Testis (tissue), 3 donors: Measurements from ENCODE around the gene SLC22A17. TPM values are rescaled to one million over a fixed set of nuclear protein-coding genes. Genes with fewer than 3 reads are reported as not detected.

ENCODE experiments used
- DNase-seq: peaks from one replicate; pipeline ENCODE4 v3.0.0-alpha.2; 2019
- H3K27ac ChIP-seq, 2 donors: fragments of 200-600 bp; sonication (generic); one replicate each; pipeline ENCODE4 v1.5.1; 2019
- H3K27me3 ChIP-seq: fragments of 200-600 bp; sonication (generic); one replicate; pipeline ENCODE4 v1.5.1; 2019
- H3K36me3 ChIP-seq: fragments of 200-600 bp; sonication (generic); one replicate; pipeline ENCODE4 v1.5.1; 2017; ENCODE audit warnings: low read depth; ENCODE audit errors: missing control alignments
- H3K4me1 ChIP-seq: fragments of 200-600 bp; sonication (generic); one replicate; pipeline ENCODE4 v1.5.1; 2019
- H3K4me3 ChIP-seq, 2 donors: fragments of 200-600 bp; sonication (generic); one replicate each; pipeline ENCODE4 v1.5.1; 2017 to 2019
- H3K9me3 ChIP-seq: fragments of 200-600 bp; sonication (generic); one replicate; pipeline ENCODE4 v1.5.1; 2017
- POLR2A ChIP-seq: fragments of 450-650 bp; IDR thresholded peaks from one replicate; pipeline ENCODE4 v1.6.1; 2017; ENCODE audit warnings: antibody characterized with exemption, mild to moderate bottlenecking, moderate library complexity
- WGBS, 2 donors: methylation state at CpG; one replicate each; pipeline ENCODE4 v1.1.5; 2018; 5-methylcytosine and 5-hydroxymethylcytosine counted together
- intact Hi-C: fragments of 100-400 bp; cut with DNase I; formaldehyde crosslinking; loops from one replicate; pipeline ENCODE4 v1.15.1; 2023; ENCODE audit warnings: low total_unique reads
- polyA plus RNA-seq: library from polyadenylated mRNA; stranded (reverse); fragments of 350-450 nt; fragmentation: Illumina TruSeq; extraction: RNeasy Lipid Tissue Mini Kit (QIAGEN cat#74804); gene quantifications from one replicate; pipeline ENCODE4 v1.2.3, GENCODE V29; 2014; ENCODE audit warnings: low read depth, low replicate concordance; ENCODE audit not compliant: insufficient read depth
- total RNA-seq, 2 donors: library from RNA; depleted of rRNA; stranded (reverse); fragments of >200 nt; gene quantifications; one replicate each; pipeline ENCODE4 v1.2.3, GENCODE V29; 2016
- TF ChIP-seq, protein P1 (sequence below), 3 experiments: fragments of 450-650 bp in 2 of 3; fragments of 200-600 bp in 1 of 3; sonication (generic) in 1 of 3; IDR thresholded peaks; one replicate each; pipeline ENCODE4 v1.5.1; 2016 to 2019; ENCODE audit warnings: antibody characterized with exemption in 3 of 3, mild to moderate bottlenecking in 2 of 3, moderate library complexity in 1 of 3

Gene SLC22A17
- total and polyA plus RNA-seq, 3 donors from 2014 or later: 37.3 to 93.8 (median 56.6) TPM

DNA sequence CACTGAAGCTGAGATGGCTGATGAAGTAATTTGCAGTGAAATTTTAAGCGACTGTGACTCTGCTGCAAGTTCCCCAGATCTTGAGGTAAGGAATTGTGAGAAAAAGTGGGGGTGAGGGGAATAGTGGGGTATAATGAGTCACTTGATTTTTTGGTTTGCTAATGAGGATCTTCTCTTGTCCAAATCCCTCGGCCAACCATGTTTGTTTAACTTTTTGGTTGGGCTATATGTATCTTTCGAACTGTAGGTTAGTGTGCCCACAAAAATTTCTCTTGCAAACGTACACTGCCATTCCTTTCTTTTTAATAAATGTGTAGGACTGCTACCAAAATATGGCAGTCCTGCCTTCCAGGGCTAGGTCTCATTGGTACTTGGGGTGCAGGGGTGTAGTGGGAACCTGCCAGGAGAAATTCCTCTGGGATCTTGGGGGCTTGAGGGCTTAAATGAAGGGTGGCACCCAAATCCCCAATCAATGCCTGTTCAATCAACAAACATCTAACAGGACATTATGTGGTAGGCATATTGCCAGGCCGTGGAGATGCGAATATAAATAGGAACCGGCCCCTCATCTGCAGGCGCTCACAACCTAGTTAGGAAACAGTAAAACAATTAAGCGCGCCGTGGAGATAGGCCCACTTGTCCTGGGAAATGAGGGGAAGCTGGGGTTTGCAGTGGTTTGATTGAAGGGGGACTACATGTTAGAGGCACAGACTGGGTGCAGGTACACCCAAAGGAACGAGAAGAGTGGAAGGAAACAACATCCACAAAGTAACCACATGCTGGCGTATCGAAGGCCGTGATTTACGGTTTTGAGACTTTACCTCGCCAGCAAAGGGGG lies 32.7 kb downstream of the SLC22A17 start:
- TF ChIP-seq, protein P1, sequence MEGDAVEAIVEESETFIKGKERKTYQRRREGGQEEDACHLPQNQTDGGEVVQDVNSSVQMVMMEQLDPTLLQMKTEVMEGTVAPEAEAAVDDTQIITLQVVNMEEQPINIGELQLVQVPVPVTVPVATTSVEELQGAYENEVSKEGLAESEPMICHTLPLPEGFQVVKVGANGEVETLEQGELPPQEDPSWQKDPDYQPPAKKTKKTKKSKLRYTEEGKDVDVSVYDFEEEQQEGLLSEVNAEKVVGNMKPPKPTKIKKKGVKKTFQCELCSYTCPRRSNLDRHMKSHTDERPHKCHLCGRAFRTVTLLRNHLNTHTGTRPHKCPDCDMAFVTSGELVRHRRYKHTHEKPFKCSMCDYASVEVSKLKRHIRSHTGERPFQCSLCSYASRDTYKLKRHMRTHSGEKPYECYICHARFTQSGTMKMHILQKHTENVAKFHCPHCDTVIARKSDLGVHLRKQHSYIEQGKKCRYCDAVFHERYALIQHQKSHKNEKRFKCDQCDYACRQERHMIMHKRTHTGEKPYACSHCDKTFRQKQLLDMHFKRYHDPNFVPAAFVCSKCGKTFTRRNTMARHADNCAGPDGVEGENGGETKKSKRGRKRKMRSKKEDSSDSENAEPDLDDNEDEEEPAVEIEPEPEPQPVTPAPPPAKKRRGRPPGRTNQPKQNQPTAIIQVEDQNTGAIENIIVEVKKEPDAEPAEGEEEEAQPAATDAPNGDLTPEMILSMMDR (IDR thresholded peaks at IDR 0.05): no peak
- no peak for TF ChIP-seq POLR2A
- Histone ChIP-seq H3K4me1 (peaks cover 23% of the 10 kb centered on the region), H3K9me3 (no peaks in the 10 kb centered on the region), H3K36me3 (no peaks in the 10 kb centered on the region), H3K27ac (peak overlapping the region; percentile 80 to 99), H3K27me3 (no peaks in the 10 kb centered on the region), H3K4me3 (peak overlapping the region; percentile 96 to 99)
- no peak for DNase-seq
- intact Hi-C loops: no loop called here
- WGBS, 2 donors: 60 to 67% methylated on average over 17 of the region's 17 CpGs

GRCh38 chr14:23316300-23316699 lies 36.4 kb downstream of the SLC22A17 start:
- TF ChIP-seq, protein P1 (IDR thresholded peaks at IDR 0.05): no peak
- no peak for TF ChIP-seq POLR2A
- 82 to 84% methylated on average over 5 of the region's 5 CpGs for WGBS, 2 donors
- intact Hi-C loops: no loop called here

DNA sequence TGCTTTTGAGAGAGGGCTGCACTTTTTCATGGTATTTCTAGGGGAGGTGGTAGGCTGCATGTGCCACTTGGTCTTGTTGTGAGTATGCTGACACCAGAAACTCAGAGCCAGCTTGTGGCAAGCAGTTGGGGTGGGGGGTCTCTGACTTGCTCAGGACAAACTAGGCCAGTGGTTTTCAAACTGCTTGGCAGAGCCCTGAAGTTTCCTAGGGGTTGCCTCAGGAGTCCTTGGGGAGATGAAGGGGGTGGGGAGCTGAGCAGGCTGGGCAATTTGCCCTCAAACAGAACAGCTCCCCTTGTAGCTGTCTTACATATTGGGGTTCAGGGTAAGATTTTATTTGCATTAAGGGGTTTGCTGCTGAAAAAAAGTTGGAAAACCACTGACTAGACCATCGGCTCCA lies 42.1 kb downstream of the SLC22A17 start:
- Histone ChIP-seq H3K4me1 (peaks cover 42% of the 10 kb centered on the region), H3K36me3 (no peaks in the 10 kb centered on the region), H3K27me3 (no peaks in the 10 kb centered on the region), H3K9me3 (no peaks in the 10 kb centered on the region), H3K27ac (no peak overlapping the region), H3K4me3 (no peak overlapping the region)
- intact Hi-C loops: no loop called here
- TF ChIP-seq, protein P1 (IDR thresholded peaks at IDR 0.05): no peak
- no peak for DNase-seq
- 89 to 100% methylated on average over 1 of the region's 1 CpG for WGBS, 2 donors

More at GRCh38 chr14:23316300-23316699, 36.4 kb downstream of the SLC22A17 start:
- H3K27ac ChIP-seq: no peak overlapping the region
- no peaks in the 10 kb centered on the region for H3K9me3 ChIP-seq
- no peak for DNase-seq
- no peak overlapping the region for H3K4me3 ChIP-seq
- peaks cover 3% of the 10 kb centered on the region for H3K4me1 ChIP-seq
- H3K36me3 ChIP-seq: no peaks in the 10 kb centered on the region
- H3K27me3 ChIP-seq: no peaks in the 10 kb centered on the region

GRCh38 chr14:23308721-23309445 lies 43.8 kb downstream of the SLC22A17 start:
- TF ChIP-seq, protein P1 (IDR thresholded peaks at IDR 0.05): no peak
- TF ChIP-seq POLR2A: no peak
- DNase-seq: no peak
- Histone ChIP-seq H3K4me3 (peak overlapping the region in 1 of 2 donors; percentile 90), H3K27me3 (no peaks in the 10 kb centered on the region), H3K36me3 (no peaks in the 10 kb centered on the region), H3K9me3 (no peaks in the 10 kb centered on the region), H3K4me1 (peaks cover 42% of the 10 kb centered on the region), H3K27ac (peak overlapping the region in 1 of 2 donors; percentile 91)
- WGBS, 2 donors: 70 to 79% methylated on average over 17 of the region's 17 CpGs
- intact Hi-C loops: no loop called here
